ENCODE measurements around the gene SURF1. TPM values are rescaled to one million over a fixed set of nuclear protein-coding genes. Genes with fewer than 3 reads are reported as not detected.

Gene SURF1
- total and polyA plus RNA-seq, 9 of the 15 experiments (the other 6 are each of a cell fraction or from before 2014, with no cell fraction given) = 16.1 to 31.3 (median 20.9) TPM

- TF ChIP-seq HMGXB4 (CRISPR knock-in tag; IDR thresholded peaks at IDR 0.05) (peak; percentile 48; the same call in 1 of the 2 replicates), ZNF778 (CRISPR knock-in tag; IDR thresholded peaks at IDR 0.05) (no peak), SMARCA4 (IDR thresholded peaks at IDR 0.05) (no peak), NFXL1 (CRISPR knock-in tag; IDR thresholded peaks at IDR 0.05) (no peak), BMI1 (IDR thresholded peaks at IDR 0.05; ENCODE audit: low read length) (no peak), ATF6 (CRISPR knock-in tag; IDR thresholded peaks at IDR 0.05) (0 out of 2 replicates have a peak, but pooled peaks have one; percentile 22), ELF4 (CRISPR knock-in tag; IDR thresholded peaks at IDR 0.05) (no peak), PHF20 (IDR thresholded peaks at IDR 0.05; ENCODE audit: partially characterized antibody) (no peak), CEBPG (CRISPR knock-in tag; IDR thresholded peaks at IDR 0.05) (peak; percentile 28; the same call in 1 of the 2 replicates), CEBPG (tag; conservative IDR thresholded peaks at IDR 0.05 in 1 of 2, IDR thresholded peaks at IDR 0.05 in 1 of 2) (no peak), KHSRP (IDR thresholded peaks at IDR 0.05) (no peak), IRF9 (tag; IDR thresholded peaks at IDR 0.05) (no peak), ZNF785 (CRISPR knock-in tag; IDR thresholded peaks at IDR 0.05) (no peak), GMEB1 (CRISPR knock-in tag; IDR thresholded peaks at IDR 0.05) (peak; percentile 92), ZBTB12 (CRISPR knock-in tag; IDR thresholded peaks at IDR 0.05) (peak; percentile 51; the same call in 1 of the 2 replicates), ZNF197 (CRISPR knock-in tag; IDR thresholded peaks at IDR 0.05; ENCODE audit: low read depth) (no peak), FIP1L1 (IDR thresholded peaks at IDR 0.05; ENCODE audit: low read depth, low read length, poor library complexity, severe bottlenecking) (peak; percentile 59), CHD1 (IDR thresholded peaks at IDR 0.05; ENCODE audit: low read length) (no peak), SP1 (CRISPR knock-in tag; IDR thresholded peaks at IDR 0.05) (peak; percentile 94)
These were observed 19.7 kb upstream of the SURF1 start, which contains the start of the genes STKLD1 and SURF4 (continued) for GRCh38 chr9:133375724-133376654.
